MCF 10A (cell line): Measurements from ENCODE around the gene CFAP43. TPM values are rescaled to one million over a fixed set of nuclear protein-coding genes. Genes with fewer than 3 reads are reported as not detected.

Source experiments
- BruUV-seq: library from RNA; stranded (reverse); fragments of 400-500 nt; replicated peaks from 2 replicates; lab custom pipeline; 2021; lab: Mats Ljungman, UMichigan
- CTCF ChIA-PET: fragments of 300-600 bp; sonication (Branson Sonifier 250); formaldehyde crosslinking; extraction: SDS; loops from one replicate; lab custom pipeline; 2021; ENCODE audit warnings: antibody characterized with exemption, inconsistent platforms; lab: Yijun Ruan, JAX
- POLR2A ChIA-PET: fragments of 300-600, 350-650 bp; sonication (Branson Sonifier 250); formaldehyde crosslinking; extraction: SDS; loops from one replicate; lab custom pipeline; 2020; ENCODE audit warnings: antibody characterized with exemption, inconsistent platforms; lab: Yijun Ruan, JAX
- DNase-seq: peaks from one replicate; pipeline ENCODE4 v3.0.0-alpha.2; 2018; ENCODE audit not compliant: unreplicated experiment
- H3K27ac Mint-ChIP-seq: one replicate; pipeline ENCODE4 v1.8.0; 2022; ENCODE audit warnings: mild to moderate bottlenecking, low read depth, mixed read lengths; ENCODE audit not compliant: unreplicated experiment
- H3K27me3 Mint-ChIP-seq: one replicate; pipeline ENCODE4 v1.8.0; 2022; ENCODE audit warnings: mixed read lengths; ENCODE audit not compliant: insufficient read depth, unreplicated experiment
- H3K36me3 Mint-ChIP-seq: one replicate; pipeline ENCODE4 v1.8.0; 2022; ENCODE audit warnings: mild to moderate bottlenecking, moderate library complexity, mixed read lengths; ENCODE audit not compliant: insufficient read depth, unreplicated experiment
- H3K4me1 Mint-ChIP-seq: one replicate; pipeline ENCODE4 v1.8.0; 2022; ENCODE audit warnings: mixed read lengths; ENCODE audit not compliant: insufficient read depth, unreplicated experiment
- H3K4me3 Mint-ChIP-seq: one replicate; pipeline ENCODE4 v1.8.0; 2022; ENCODE audit warnings: mild to moderate bottlenecking, moderate library complexity, mixed read lengths; ENCODE audit not compliant: unreplicated experiment
- H3K9me3 Mint-ChIP-seq: one replicate; pipeline ENCODE4 v1.8.0; 2022; ENCODE audit warnings: mixed read lengths; ENCODE audit not compliant: unreplicated experiment
- CTCF ChIP-seq: fragments of 200-600 bp; IDR thresholded peaks from one replicate; pipeline ENCODE4 v1.8.0; 2022; ENCODE audit warnings: antibody characterized with exemption, mild to moderate bottlenecking; ENCODE audit not compliant: unreplicated experiment
- intact Hi-C: fragments of 100-400 bp; cut with micrococcal nuclease; formaldehyde crosslinking; loops from 2 replicates; pipeline ENCODE4 v1.14.1; 2022
- total RNA-seq: library from RNA; stranded (reverse); gene quantifications from 2 replicates; pipeline ENCODE4 v1.2.3, GENCODE V29; 2022

The CFAP43 gene
- total RNA-seq, 1 experiment from 2014 or later = 0.42 TPM

DNA sequence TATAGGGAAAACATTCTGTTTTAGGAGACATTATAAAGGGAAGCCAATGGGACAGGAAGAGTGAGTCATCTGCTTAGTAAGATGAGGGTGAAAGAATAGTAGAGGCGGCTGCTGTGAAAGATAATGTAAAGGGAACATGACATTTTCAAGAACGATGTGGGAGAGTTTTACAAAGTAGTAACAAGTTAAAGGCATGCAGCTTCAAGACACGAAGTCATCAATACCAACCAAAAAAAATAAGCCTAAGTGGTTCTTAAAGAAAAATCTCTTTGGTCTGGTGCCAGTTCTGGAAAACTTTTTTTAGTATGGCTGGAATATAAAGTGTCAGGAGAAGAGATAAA is 28.6 kb upstream of the CFAP43 start:
- H3K27ac Mint-ChIP-seq = peak overlapping the region; percentile 89
- peaks cover 29% of the 10 kb centered on the region for H3K4me1 Mint-ChIP-seq
- no peaks in the 10 kb centered on the region for H3K9me3 Mint-ChIP-seq
- intact Hi-C loops = no loop called here
- TF ChIP-seq CTCF = no peak
- CTCF ChIA-PET = interaction anchor here (0.5 to 14.7 kb wide), 4 partner anchors 12 to 402 kb away, joined by 3 to 139 read pairs (median 4); partner anchors contain the start of gene GSTO2
- POLR2A ChIA-PET = interaction anchor here (0.7 to 3.4 kb wide), 3 partner anchors 9 to 28 kb away, joined by 3 to 12 read pairs (median 4); partner anchors contain the start of gene CFAP43
- no peak overlapping the region for H3K4me3 Mint-ChIP-seq
- H3K27me3 Mint-ChIP-seq = no peaks in the 10 kb centered on the region
- BruUV-seq = no TSS peak
- H3K36me3 Mint-ChIP-seq = peaks cover 90% of the 10 kb centered on the region
- peak; percentile 49 for DNase-seq

DNA sequence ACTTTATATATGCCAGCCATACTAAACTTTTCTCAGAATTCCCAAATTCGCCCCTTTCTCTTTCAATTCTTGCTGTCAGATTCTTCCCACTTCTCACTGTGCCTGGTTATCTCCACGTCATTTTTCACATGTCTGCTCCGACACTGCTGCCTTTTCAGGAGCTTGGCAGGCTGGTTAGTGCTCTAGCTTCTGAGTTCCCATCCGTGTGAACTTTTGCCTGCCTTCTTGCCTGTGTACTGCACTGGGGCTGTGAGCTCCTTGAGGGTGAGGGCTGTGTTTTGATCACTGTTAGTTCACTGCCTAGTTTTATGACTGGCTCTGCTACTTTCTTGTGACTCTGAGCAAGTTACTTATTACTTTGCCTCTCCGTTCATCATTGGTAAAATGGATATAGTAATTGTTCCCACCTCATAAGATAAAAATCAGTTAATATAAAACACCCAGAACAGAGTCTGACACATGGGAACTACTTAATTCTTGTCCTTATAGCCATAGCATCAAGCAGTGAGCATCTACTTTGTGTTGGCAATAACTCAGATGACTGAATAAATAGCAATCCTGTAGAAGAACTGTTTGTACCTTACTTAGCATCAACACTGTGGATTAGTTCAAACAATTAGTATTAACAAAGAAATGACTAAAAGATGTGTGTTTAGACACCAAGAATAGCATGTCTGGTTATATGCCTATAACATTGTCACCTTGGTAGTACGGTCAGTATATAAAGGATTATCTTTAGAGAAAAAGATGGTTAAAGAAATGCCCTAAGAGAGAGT is 28.0 kb upstream of the CFAP43 start:
- intact Hi-C loops = no loop called here
- ChIA-PET CTCF (interaction anchor here (0.5 to 14.7 kb wide), 5 partner anchors 12 to 402 kb away, joined by 3 to 139 read pairs (median 4); partner anchors contain the start of gene GSTO2), POLR2A (interaction anchor here (0.7 to 3.4 kb wide), 7 partner anchors 8 to 405 kb away, joined by 3 to 12 read pairs (median 3); partner anchors contain the start of genes GSTO2, SFR1 and SH3PXD2A)
- Mint-ChIP-seq H3K27me3 (no peaks in the 10 kb centered on the region), H3K4me3 (no peak overlapping the region), H3K4me1 (peaks cover 29% of the 10 kb centered on the region), H3K27ac (peak overlapping the region; percentile 89), H3K9me3 (no peaks in the 10 kb centered on the region), H3K36me3 (peaks cover 84% of the 10 kb centered on the region)
- BruUV-seq = no TSS peak
- no peak for DNase-seq
- no peak for TF ChIP-seq CTCF

DNA sequence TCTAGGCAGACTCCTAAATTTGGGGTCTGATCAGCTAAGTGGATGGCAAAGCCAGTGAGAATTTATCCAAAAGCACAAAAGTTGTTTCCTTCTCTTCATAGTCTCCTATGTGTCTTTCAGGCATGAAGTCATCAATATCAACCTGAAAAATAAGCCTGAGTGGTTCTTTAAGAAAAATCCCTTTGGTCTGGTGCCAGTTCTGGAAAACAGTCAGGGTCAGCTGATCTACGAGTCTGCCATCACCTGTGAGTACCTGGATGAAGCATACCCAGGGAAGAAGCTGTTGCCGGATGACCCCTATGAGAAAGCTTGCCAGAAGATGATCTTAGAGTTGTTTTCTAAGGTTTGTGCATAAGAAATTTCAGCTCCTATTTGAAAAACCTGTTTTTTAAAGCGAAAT is 27.3 kb upstream of the CFAP43 start:
- POLR2A ChIA-PET = interaction anchor here (0.7 to 1.7 kb wide), 8 partner anchors 8 to 404 kb away, joined by 3 to 11 read pairs (median 3); partner anchors contain the start of genes CFAP43, GSTO2, SFR1 and SH3PXD2A
- H3K27me3 Mint-ChIP-seq = no peaks in the 10 kb centered on the region
- BruUV-seq = no TSS peak
- intact Hi-C loops = no loop called here
- no peak for TF ChIP-seq CTCF
- no peak overlapping the region for H3K4me3 Mint-ChIP-seq
- CTCF ChIA-PET = interaction anchor here (0.5 to 14.7 kb wide), 3 partner anchors 9 to 34 kb away, joined by 3 to 139 read pairs (median 4); partner anchors contain the start of gene GSTO2
- no peaks in the 10 kb centered on the region for H3K9me3 Mint-ChIP-seq
- H3K27ac Mint-ChIP-seq = peak overlapping the region; percentile 89
- peaks cover 30% of the 10 kb centered on the region for H3K4me1 Mint-ChIP-seq
- H3K36me3 Mint-ChIP-seq = peaks cover 84% of the 10 kb centered on the region
- no peak for DNase-seq

DNA sequence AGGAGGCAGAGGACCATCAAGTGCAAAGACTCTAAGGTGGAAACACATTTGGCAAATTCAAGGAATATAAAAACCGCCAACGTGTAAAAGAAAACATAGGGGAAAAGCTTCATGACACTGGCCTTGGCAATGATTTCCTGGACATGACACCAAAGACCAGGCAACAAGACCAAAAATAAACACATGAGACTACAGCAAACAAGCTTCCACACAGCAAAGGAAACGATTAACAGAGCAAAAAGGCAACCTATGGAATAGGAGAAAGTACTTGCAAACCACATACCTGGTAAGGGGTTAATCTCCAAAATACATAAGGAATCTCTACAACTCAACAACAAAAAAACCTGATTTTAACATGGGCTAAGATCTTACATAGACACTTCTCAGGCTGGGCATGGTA is 26.0 kb upstream of the CFAP43 start:
- Mint-ChIP-seq H3K4me3 (no peak overlapping the region), H3K4me1 (peaks cover 43% of the 10 kb centered on the region), H3K9me3 (no peaks in the 10 kb centered on the region), H3K36me3 (peaks cover 71% of the 10 kb centered on the region), H3K27ac (no peak overlapping the region), H3K27me3 (no peaks in the 10 kb centered on the region)
- no peak for TF ChIP-seq CTCF
- intact Hi-C loops = no loop called here
- ChIA-PET POLR2A (interaction anchor here (0.9 to 5.8 kb wide), 5 partner anchors 9 to 80 kb away, joined by 3 to 56 read pairs (median 13); partner anchors contain the start of genes GSTO2 and ITPRIP), CTCF (interaction anchor here (0.6 to 14.7 kb wide), 5 partner anchors 14 to 923 kb away, joined by 3 to 139 read pairs (median 3); partner anchors contain the start of gene GSTO2)
- no peak for DNase-seq
- BruUV-seq = no TSS peak
